ENCODE results near the gene DPM3. TPM values are rescaled to one million over a fixed set of nuclear protein-coding genes. Genes with fewer than 3 reads are reported as not detected.

Gene DPM3
- total RNA-seq, 6 experiments from 2014 or later: 66.2 to 110 (median 86.2) TPM

DNA sequence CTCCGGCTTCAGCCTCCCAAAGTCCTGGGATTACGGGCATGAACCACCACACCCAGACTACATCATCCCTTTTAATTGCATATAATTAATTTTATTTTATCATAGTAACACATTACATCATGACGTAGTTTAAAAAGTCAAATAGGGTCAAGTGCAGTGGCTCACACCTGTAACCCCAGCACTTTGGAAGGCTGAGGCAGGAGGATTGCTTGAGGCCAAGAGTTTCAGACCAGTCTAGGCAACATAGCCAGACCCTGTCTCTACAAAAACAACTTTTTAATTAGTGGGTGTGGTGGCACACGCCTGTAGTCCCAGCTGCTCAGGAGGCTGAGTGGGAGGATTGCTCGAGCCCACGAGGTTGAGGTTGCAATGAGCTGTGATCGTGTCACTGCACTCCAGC lies 41.0 kb downstream of the DPM3 start:
- TF ChIP-seq, protein P1, sequence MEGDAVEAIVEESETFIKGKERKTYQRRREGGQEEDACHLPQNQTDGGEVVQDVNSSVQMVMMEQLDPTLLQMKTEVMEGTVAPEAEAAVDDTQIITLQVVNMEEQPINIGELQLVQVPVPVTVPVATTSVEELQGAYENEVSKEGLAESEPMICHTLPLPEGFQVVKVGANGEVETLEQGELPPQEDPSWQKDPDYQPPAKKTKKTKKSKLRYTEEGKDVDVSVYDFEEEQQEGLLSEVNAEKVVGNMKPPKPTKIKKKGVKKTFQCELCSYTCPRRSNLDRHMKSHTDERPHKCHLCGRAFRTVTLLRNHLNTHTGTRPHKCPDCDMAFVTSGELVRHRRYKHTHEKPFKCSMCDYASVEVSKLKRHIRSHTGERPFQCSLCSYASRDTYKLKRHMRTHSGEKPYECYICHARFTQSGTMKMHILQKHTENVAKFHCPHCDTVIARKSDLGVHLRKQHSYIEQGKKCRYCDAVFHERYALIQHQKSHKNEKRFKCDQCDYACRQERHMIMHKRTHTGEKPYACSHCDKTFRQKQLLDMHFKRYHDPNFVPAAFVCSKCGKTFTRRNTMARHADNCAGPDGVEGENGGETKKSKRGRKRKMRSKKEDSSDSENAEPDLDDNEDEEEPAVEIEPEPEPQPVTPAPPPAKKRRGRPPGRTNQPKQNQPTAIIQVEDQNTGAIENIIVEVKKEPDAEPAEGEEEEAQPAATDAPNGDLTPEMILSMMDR (IDR thresholded peaks at IDR 0.05): no peak
- Mint-ChIP-seq H3K36me3 (ENCODE audit: low read depth) (no peaks in the 10 kb centered on the region), H3K9me3 (no peaks in the 10 kb centered on the region), H3K4me1 (ENCODE audit: low read depth) (peaks cover 2% of the 10 kb centered on the region; the same call in 1 of the 2 replicates), H3K27me3 (ENCODE audit: insufficient read depth) (peaks cover 20% of the 10 kb centered on the region), H3K4me3 (no peak overlapping the region), H3K27ac (no peak overlapping the region)
- DNase-seq: no peak

DNA sequence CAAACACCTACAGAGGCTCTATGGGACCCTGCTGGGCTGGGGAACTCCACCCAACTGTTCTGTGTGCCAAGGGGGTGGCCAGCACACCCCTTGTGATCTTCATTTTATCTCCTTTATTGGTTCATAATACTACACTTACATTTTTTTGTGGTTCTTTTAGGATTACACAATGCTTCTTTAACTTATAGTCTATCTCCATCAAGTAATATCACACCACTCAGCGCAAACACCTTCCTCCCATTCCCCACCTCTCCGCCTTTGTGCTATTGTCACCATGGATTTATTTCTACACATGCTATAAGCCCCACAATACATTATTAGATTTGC lies 45.7 kb downstream of the DPM3 start:
- Mint-ChIP-seq H3K27ac (no peak overlapping the region), H3K4me3 (no peak overlapping the region), H3K36me3 (ENCODE audit: low read depth) (no peaks in the 10 kb centered on the region), H3K4me1 (ENCODE audit: low read depth) (peaks cover 15% of the 10 kb centered on the region), H3K27me3 (ENCODE audit: insufficient read depth) (peaks cover 12% of the 10 kb centered on the region), H3K9me3 (no peaks in the 10 kb centered on the region)
- TF ChIP-seq, protein P1 (IDR thresholded peaks at IDR 0.05): 0 out of 2 replicates have a peak, but pooled peaks have one; percentile 4
- no peak for DNase-seq

DNA sequence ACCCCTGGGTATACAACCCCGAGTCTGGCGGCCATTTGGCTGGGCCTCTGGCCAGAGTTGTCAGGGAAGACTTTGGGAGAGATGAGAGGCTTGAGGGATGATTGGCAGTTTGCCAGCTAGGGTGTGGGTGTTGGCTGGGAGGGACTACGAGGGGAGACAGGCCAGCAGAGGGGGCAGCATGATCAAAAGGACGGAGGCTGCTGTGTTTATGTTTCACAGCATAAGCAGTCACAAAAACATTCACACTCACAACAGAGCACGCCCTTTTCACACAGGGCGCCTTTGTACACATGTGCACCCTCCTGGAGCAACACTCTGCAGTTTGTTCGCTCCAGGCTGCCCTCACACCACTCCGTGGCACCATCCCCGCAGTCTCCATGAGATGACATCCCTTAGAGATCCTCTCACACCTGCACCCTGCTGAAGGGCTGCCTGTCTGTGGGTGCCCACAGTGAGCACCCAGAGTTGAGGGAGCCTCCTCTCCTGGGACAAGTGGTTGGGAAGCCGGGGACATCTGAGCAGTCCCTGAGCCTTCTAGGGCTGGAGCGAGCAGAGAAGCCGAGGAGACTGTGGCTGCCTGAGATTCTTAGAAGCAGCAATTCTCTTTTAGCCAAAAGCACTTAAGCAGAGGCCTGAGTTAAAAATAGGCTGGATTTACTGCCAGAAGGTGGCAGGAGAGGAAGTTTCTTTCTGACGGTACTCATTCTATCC lies 46.3 kb downstream of the DPM3 start:
- TF ChIP-seq, protein P1 (IDR thresholded peaks at IDR 0.05): peak; percentile 65
- peaks cover 15% of the 10 kb centered on the region for H3K4me1 Mint-ChIP-seq (ENCODE audit: low read depth)
- peak; percentile 45 for DNase-seq
- H3K27ac Mint-ChIP-seq: peak overlapping the region; percentile 37; the same call in 1 of the 2 replicates
- peaks cover 11% of the 10 kb centered on the region for H3K27me3 Mint-ChIP-seq (ENCODE audit: insufficient read depth)
- H3K9me3 Mint-ChIP-seq: no peaks in the 10 kb centered on the region
- H3K36me3 Mint-ChIP-seq (ENCODE audit: low read depth): no peaks in the 10 kb centered on the region
- no peak overlapping the region for H3K4me3 Mint-ChIP-seq

DNA sequence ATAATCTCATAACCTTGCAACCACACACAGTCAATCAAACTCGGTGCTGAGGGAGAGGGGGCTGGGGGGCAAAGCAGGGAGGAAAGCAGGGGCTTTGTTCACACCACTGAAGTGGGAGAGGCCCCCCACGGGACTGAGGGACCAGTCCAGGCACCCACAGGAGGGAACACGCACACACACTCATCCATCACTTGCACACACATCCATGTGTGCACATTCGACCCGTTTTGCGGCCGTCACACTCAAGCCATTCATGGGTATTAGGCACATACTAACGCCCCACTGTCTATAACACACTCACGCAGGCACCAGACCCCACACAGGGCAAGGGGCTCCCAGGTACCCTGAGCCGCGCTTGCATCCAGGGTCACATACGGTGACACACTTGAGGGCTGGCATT lies 47.7 kb downstream of the DPM3 start:
- no peaks in the 10 kb centered on the region for H3K36me3 Mint-ChIP-seq (ENCODE audit: low read depth)
- H3K9me3 Mint-ChIP-seq: no peaks in the 10 kb centered on the region
- H3K4me3 Mint-ChIP-seq: no peak overlapping the region
- H3K27ac Mint-ChIP-seq: no peak overlapping the region
- H3K27me3 Mint-ChIP-seq (ENCODE audit: insufficient read depth): peaks cover 14% of the 10 kb centered on the region
- peaks cover 15% of the 10 kb centered on the region for H3K4me1 Mint-ChIP-seq (ENCODE audit: low read depth)
- no peak for DNase-seq
- TF ChIP-seq, protein P1 (IDR thresholded peaks at IDR 0.05): no peak

DNA sequence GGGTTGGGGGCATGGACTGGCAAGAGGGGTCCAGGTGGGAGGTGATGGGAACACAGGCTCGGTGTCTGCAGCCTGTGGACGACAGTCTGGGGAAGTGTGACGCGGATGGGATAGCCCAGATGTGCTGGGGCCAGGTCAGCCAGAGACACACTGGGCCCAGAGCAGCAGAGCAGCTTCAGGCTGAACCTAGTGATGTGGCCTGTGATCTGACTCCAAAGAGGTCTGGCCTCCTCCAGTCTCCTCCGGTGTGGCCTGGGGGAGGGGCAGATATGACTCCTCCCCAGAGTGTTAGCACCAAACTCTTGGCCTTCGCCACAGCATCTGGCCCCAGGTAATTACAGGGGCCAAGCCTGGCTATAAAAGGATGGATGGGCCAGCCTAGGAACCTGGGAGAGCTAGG lies 48.2 kb downstream of the DPM3 start:
- peaks cover 15% of the 10 kb centered on the region for H3K4me1 Mint-ChIP-seq (ENCODE audit: low read depth)
- peaks cover 13% of the 10 kb centered on the region for H3K27me3 Mint-ChIP-seq (ENCODE audit: insufficient read depth)
- H3K36me3 Mint-ChIP-seq (ENCODE audit: low read depth): no peaks in the 10 kb centered on the region
- no peaks in the 10 kb centered on the region for H3K9me3 Mint-ChIP-seq
- no peak overlapping the region for H3K4me3 Mint-ChIP-seq
- no peak for DNase-seq
- TF ChIP-seq, protein P1 (IDR thresholded peaks at IDR 0.05): no peak
- H3K27ac Mint-ChIP-seq: no peak overlapping the region

Measured in HFFc6 (cell line).